Lung (tissue), 12 donors: ENCODE measurements around the gene CCDC71. TPM values are rescaled to one million over a fixed set of nuclear protein-coding genes. Genes with fewer than 3 reads are reported as not detected.

Source experiments
- ATAC-seq: fragments of 200-7000 bp; cut with Tn5 transposase; one replicate; pipeline ENCODE4 v1.9.1; 2020; ENCODE audit warnings: moderate number of reproducible peaks; ENCODE audit not compliant: insufficient read depth, low FRiP score
- DNase-seq, 3 donors: peaks; one replicate each; pipeline ENCODE4 v3.0.0-alpha.2; 2013 to 2017
- H3K27ac ChIP-seq, 2 donors: one replicate each; pipeline ENCODE4 v1.5.1; 2013; ENCODE audit warnings: mild to moderate bottlenecking in 2 of 2, moderate library complexity in 2 of 2, control low read depth in 1 of 2, inconsistent platforms in 1 of 2, low read depth in 1 of 2, low read length in 1 of 2
- H3K27me3 ChIP-seq, 3 donors: one replicate each; pipeline ENCODE4 v1.5.1; 2013; ENCODE audit warnings: low read length in 2 of 3; ENCODE audit not compliant: control insufficient read depth in 3 of 3, insufficient read depth in 3 of 3
- H3K36me3 ChIP-seq, 4 donors: one replicate each; pipeline ENCODE4 v1.5.1; 2013; ENCODE audit warnings: low read length in 4 of 4, mild to moderate bottlenecking in 1 of 4, moderate library complexity in 1 of 4; ENCODE audit not compliant: control insufficient read depth in 4 of 4, insufficient read depth in 4 of 4
- H3K4me1 ChIP-seq, 5 donors: one replicate each; pipeline ENCODE4 v1.5.1; 2013; ENCODE audit warnings: low read length in 5 of 5, mild to moderate bottlenecking in 2 of 5, moderate library complexity in 1 of 5; ENCODE audit not compliant: control insufficient read depth in 5 of 5, insufficient read depth in 5 of 5
- H3K4me3 ChIP-seq: one replicate; pipeline ENCODE4 v1.5.1; 2013; ENCODE audit warnings: mild to moderate bottlenecking, control low read depth, moderate library complexity
- H3K9ac ChIP-seq, 2 donors: one replicate each; pipeline ENCODE4 v1.5.1; 2013; ENCODE audit warnings: low read length in 2 of 2, control low read depth in 1 of 2; ENCODE audit not compliant: insufficient read depth in 1 of 2
- H3K9me3 ChIP-seq, 4 donors: one replicate each; pipeline ENCODE4 v1.5.1; 2013; ENCODE audit warnings: low read length in 3 of 4, mild to moderate bottlenecking in 1 of 4, moderate library complexity in 1 of 4; ENCODE audit not compliant: control insufficient read depth in 4 of 4, insufficient read depth in 3 of 4
- CTCF ChIP-seq: IDR thresholded peaks from 2 replicates; pipeline ENCODE4 v1.5.1; 2012; ENCODE audit warnings: mild to moderate bottlenecking; ENCODE audit errors: control extremely low read depth, extremely low read depth
- WGBS, 2 donors: extraction: QIAGEN DNeasy Blood & Tissue Kit; methylation state at CpG; one replicate each; pipeline ENCODE4 v1.1.7; 2013; 5-methylcytosine and 5-hydroxymethylcytosine counted together
- polyA plus RNA-seq, 2 donors: library from polyadenylated mRNA; stranded (reverse); fragments of 200-250 nt; gene quantifications; one replicate each; pipeline ENCODE4 v1.2.1, GENCODE V29; 2013
- total RNA-seq, 2 donors: library from RNA; depleted of rRNA in 1 of 2; stranded (reverse); fragments of >200 nt in 1 of 2; gene quantifications; one replicate each; pipeline ENCODE4 v1.2.1, GENCODE V29; 2014 to 2021
- donor health status: control.
- donor health status: control.
- donor health status: Bipolar disorder and iron deficiency.
- donor health status: healthy.
- donor health status: DM: yes; HTN: yes; CAD: no.

Gene CCDC71
- total and polyA plus RNA-seq, 4 donors = 13.9 to 29.3 (median 20.1) TPM

- DNase-seq (no peak), ATAC-seq (no peak)
- no peaks in the 10 kb centered on the region for H3K9me3 ChIP-seq
- WGBS, 2 donors = 93 to 96% methylated on average over 8 of the region's 8 CpGs
- no peak overlapping the region for H3K9ac ChIP-seq
- no peak overlapping the region for H3K4me3 ChIP-seq
- peaks cover 5 to 15% (median 13%) of the 10 kb centered on the region in 5 donors for H3K4me1 ChIP-seq
- H3K27ac ChIP-seq = no peak overlapping the region
- H3K36me3 ChIP-seq = peaks cover 6 to 24% (median 11%) of the 10 kb centered on the region in 4 donors
- TF ChIP-seq CTCF = no peak
- no peaks in the 10 kb centered on the region for H3K27me3 ChIP-seq
Measured at GRCh38 chr3:49163609-49164008, 2.5 kb downstream of the CCDC71 start.

GRCh38 chr3:49162751-49163419 is 3.2 kb downstream of the CCDC71 start:
- Histone ChIP-seq H3K9ac (no peak overlapping the region), H3K4me3 (no peak overlapping the region), H3K27me3 (no peaks in the 10 kb centered on the region), H3K36me3 (peaks cover 6 to 24% (median 11%) of the 10 kb centered on the region in 4 donors), H3K9me3 (no peaks in the 10 kb centered on the region), H3K4me1 (peaks cover 5 to 15% (median 13%) of the 10 kb centered on the region in 5 donors), H3K27ac (no peak overlapping the region)
- TF ChIP-seq CTCF = no peak
- 95 to 97% methylated on average over 21 of the region's 21 CpGs for WGBS, 2 donors
- DNase-seq = no peak
- ATAC-seq = no peak

GRCh38 chr3:49161808-49162530 is 4.2 kb downstream of the CCDC71 start:
- peaks cover 6 to 24% (median 11%) of the 10 kb centered on the region in 4 donors for H3K36me3 ChIP-seq
- 53 to 71% methylated on average over 3 of the region's 3 CpGs for WGBS, 2 donors
- no peak for ATAC-seq

More at GRCh38 chr3:49161808-49162530, 4.2 kb downstream of the CCDC71 start:
- H3K27me3 ChIP-seq = no peaks in the 10 kb centered on the region
- TF ChIP-seq CTCF = no peak
- no peak overlapping the region for H3K4me3 ChIP-seq
- H3K9ac ChIP-seq = no peak overlapping the region
- H3K4me1 ChIP-seq = peaks cover 5 to 15% (median 13%) of the 10 kb centered on the region in 5 donors
- no peaks in the 10 kb centered on the region for H3K9me3 ChIP-seq
- H3K27ac ChIP-seq = no peak overlapping the region
- DNase-seq = no peak
